ENCODE results near the gene DIS3L2. TPM values are rescaled to one million over a fixed set of nuclear protein-coding genes. Genes with fewer than 3 reads are reported as not detected.

Gene DIS3L2
- total RNA-seq, 4 donors from 2014 or later, result 18.7 to 30.9 (median 26.1) TPM

- TF ChIP-seq CTCF (IDR thresholded peaks at IDR 0.05; ENCODE audit: low read depth), result no peak
Observed at GRCh38 chr2:232325324-232326273, 364.1 kb downstream of the DIS3L2 start.

GRCh38 chr2:232327105-232328031 is 365.9 kb downstream of the DIS3L2 start:
- no peak for TF ChIP-seq CTCF (IDR thresholded peaks at IDR 0.05; ENCODE audit: low read depth)

GRCh38 chr2:232328032-232328422 is 366.5 kb downstream of the DIS3L2 start:
- TF ChIP-seq CTCF (IDR thresholded peaks at IDR 0.05; ENCODE audit: low read depth), result no peak

DNA sequence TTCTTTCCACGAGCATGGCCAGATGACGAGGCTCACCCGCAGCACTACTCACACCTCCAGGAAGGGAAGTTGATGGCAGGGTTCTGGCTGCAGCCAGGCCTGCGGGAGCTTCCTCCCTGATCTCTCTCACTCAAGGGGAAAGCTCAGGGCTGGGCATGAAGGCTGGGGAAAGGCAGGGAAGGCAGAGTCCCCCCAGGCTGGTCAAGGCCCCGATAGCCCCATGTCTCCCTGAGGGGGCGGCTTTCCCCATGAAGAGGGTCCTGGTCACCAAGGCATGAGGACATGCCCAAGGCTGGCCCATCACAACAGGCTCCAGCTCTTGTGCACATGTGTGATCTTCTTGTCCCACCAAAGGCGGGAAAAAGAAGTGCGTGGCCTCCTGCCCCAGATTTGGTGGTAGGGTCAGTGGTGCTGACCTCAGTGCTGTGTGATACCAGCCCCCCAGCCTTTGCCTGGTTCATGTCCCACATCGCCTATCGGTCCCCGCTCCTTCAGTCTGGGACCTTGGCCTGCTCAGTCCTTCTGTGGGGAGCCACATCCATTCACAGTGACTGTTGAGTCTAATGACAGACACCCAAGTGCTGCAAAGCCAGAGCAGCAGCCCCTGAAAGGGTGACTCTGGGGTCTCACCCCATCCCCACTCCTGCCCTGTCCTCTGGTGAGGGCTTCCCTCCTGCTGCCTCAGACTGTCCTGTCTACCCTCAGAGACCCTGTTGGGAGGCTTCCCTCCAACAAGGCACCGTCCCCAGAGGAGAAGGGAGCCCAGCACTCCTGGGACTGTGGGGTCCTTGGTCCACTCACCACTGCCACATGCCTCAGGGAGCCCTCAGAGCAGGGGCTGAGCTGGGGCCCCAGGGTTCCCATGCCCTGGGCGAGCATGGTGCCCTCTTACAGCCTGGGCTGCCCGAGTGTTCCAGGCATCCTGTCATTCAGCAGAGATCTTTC is 367.3 kb downstream of the DIS3L2 start:
- no peak for TF ChIP-seq CTCF (IDR thresholded peaks at IDR 0.05; ENCODE audit: low read depth)

- TF ChIP-seq CTCF (IDR thresholded peaks at IDR 0.05; ENCODE audit: low read depth), result no peak
Observed at GRCh38 chr2:232329716-232330067, 368.2 kb downstream of the DIS3L2 start.

DNA sequence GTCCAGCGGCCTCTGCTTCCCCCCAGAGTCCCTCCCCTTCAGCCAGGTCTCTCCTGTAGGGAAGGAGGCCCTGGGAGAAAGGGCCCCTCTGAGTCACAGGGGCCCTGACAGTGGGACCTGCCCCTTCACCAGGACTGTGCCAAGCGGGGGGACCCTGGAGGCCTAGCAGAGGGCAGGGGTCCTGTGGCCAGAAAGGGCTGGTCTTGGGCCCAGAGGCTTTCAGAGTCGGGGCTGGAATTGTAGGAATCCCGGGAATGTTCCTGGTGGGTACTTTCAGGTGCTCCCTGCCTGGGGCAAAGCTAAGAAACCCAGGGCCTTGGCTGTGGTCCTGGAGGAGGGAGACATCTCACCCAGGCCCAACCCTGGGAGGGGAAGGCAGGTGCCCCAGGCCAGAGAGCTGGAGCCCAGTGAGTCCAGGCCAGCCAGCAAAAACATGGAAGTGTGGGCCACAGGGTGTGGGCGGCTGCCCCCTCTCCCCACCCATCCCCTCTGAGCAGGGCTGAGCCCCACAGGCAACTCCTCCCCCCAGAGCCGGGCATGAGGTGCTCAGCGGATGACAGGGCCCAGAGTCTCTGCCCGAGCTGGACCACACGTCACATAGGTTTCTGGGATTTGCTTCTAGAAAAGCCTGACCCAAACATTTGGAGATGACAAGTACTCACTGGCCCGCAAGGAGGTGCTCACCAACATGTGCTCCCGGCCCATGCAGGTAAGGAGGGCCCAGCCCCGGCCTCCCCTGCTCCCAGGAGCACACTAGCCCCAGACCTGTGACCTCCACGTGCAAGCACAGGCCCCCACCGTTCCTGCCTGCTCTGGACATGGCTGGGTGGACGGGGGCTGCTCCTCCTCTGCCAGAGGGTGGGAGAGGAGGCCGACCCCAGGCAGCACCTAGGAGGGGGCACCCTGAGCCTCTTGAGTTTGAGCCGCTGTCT is 368.8 kb downstream of the DIS3L2 start:
- no peak for TF ChIP-seq CTCF (IDR thresholded peaks at IDR 0.05; ENCODE audit: low read depth)

Measured in subcutaneous adipose tissue (tissue), 4 donors.